Coronary artery (tissue), 2 donors: Measurements from ENCODE around the gene S100Z.

Experiments used
- DNase-seq: peaks from one replicate; pipeline ENCODE4 v3.0.0-alpha.2; 2017; ENCODE audit warnings: low spot score
- H3K27ac ChIP-seq, 2 donors: fragments of 200-600 bp; sonication (generic); one replicate each; pipeline ENCODE4 v1.5.1; 2016 to 2019
- H3K4me3 ChIP-seq: fragments of 200-600 bp; sonication (generic); 2 replicates; pipeline ENCODE4 v1.5.1; 2016; ENCODE audit warnings: mild to moderate bottlenecking, moderate library complexity
- CTCF ChIP-seq: fragments of 200-600 bp; sonication (generic); IDR thresholded peaks from one replicate; pipeline ENCODE4 v1.5.1; 2019; ENCODE audit warnings: antibody characterized with exemption

Gene S100Z

GRCh38 chr5:76920491-76920890 is 70.7 kb downstream of the S100Z start:
- no peak overlapping the region for H3K4me3 ChIP-seq
- no peak overlapping the region for H3K27ac ChIP-seq
- TF ChIP-seq CTCF = no peak
- no peak for DNase-seq

- Histone ChIP-seq H3K27ac (no peak overlapping the region), H3K4me3 (no peak overlapping the region)
- no peak for DNase-seq
- TF ChIP-seq CTCF = no peak
Measured at GRCh38 chr5:76926329-76927105, 76.7 kb downstream of the S100Z start.

- DNase-seq = no peak
- Histone ChIP-seq H3K4me3 (no peak overlapping the region), H3K27ac (no peak overlapping the region)
- TF ChIP-seq CTCF = no peak
Measured at GRCh38 chr5:76927961-76928360, 78.1 kb downstream of the S100Z start.

GRCh38 chr5:76930083-76930482 is 80.3 kb downstream of the S100Z start:
- no peak overlapping the region for H3K4me3 ChIP-seq
- TF ChIP-seq CTCF = no peak
- no peak for DNase-seq
- H3K27ac ChIP-seq = no peak overlapping the region

- no peak for TF ChIP-seq CTCF
- no peak for DNase-seq
- Histone ChIP-seq H3K4me3 (no peak overlapping the region), H3K27ac (no peak overlapping the region)
Measured at GRCh38 chr5:76938177-76938576, 88.4 kb downstream of the S100Z start.

GRCh38 chr5:76941000-76941399 is 91.2 kb downstream of the S100Z start:
- TF ChIP-seq CTCF = no peak
- H3K27ac ChIP-seq = no peak overlapping the region
- no peak overlapping the region for H3K4me3 ChIP-seq
- DNase-seq = no peak

GRCh38 chr5:76941442-76941841 is 91.6 kb downstream of the S100Z start:
- Histone ChIP-seq H3K4me3 (no peak overlapping the region), H3K27ac (no peak overlapping the region)
- DNase-seq = no peak
- no peak for TF ChIP-seq CTCF
